Erythroblast (primary cell): ENCODE results near the gene PSMB2.

Experiments
- GATA1 ChIP-seq: IDR thresholded peaks from 2 replicates; pipeline ENCODE4 v1.6.1; 2011; ENCODE audit warnings: low read depth, mild to moderate bottlenecking, control low read depth, low read length, moderate library complexity
- POLR2A ChIP-seq: IDR thresholded peaks from 2 replicates; pipeline ENCODE4 v1.6.1; 2011; ENCODE audit warnings: mild to moderate bottlenecking, low read length

DNA sequence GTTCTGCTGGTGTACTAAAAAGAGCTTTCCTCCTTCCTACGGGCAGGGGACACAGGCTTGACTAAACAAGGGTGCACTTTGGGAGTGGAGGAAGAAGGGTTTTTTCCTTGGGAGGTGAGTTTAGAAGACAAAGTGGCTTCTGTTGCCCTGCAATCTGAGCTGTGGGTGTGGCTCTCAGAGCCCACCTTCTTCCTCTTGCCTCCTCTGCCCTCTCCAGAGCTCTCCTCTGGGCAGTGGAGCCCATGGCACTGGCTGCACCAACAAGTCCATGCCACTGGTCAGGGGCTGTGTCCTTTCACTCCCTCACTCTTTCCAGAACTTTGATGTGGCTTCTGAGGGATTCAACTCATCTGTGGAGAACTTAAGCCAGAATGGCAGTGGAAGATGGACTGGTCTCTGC lies 25.6 kb upstream of the PSMB2 start:
- TF ChIP-seq POLR2A (no peak), GATA1 (no peak)
